ENCODE results near the gene GRID1.

DNA sequence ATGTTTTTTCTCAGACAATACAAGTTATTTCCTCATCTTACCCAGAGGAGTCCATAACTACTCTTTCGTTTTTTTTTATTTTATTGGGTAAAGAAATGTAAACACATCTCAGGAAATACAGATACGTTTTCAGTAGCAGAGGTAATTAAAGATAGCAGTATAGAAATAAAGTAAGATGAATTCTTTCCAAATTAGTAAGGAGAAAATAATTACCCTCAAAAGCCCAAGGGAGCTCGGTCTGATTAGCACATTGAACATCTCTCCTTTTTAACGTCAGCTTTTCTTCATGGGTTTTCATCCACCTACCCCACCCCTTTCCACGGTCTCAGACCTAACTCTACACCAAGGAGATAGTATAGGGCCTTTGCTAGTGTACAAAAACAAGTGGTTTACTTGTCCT, 294.2 kb downstream of the GRID1 start:
- TF ChIP-seq, protein P1, sequence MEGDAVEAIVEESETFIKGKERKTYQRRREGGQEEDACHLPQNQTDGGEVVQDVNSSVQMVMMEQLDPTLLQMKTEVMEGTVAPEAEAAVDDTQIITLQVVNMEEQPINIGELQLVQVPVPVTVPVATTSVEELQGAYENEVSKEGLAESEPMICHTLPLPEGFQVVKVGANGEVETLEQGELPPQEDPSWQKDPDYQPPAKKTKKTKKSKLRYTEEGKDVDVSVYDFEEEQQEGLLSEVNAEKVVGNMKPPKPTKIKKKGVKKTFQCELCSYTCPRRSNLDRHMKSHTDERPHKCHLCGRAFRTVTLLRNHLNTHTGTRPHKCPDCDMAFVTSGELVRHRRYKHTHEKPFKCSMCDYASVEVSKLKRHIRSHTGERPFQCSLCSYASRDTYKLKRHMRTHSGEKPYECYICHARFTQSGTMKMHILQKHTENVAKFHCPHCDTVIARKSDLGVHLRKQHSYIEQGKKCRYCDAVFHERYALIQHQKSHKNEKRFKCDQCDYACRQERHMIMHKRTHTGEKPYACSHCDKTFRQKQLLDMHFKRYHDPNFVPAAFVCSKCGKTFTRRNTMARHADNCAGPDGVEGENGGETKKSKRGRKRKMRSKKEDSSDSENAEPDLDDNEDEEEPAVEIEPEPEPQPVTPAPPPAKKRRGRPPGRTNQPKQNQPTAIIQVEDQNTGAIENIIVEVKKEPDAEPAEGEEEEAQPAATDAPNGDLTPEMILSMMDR (conservative IDR thresholded peaks at IDR 0.05; ENCODE audit: low read depth, low read length): no peak
- TF ChIP-seq EZH2 (IDR thresholded peaks at IDR 0.05; ENCODE audit: low read length, unreplicated experiment) (no peak), EZH2phosphoT487 (IDR thresholded peaks at IDR 0.05; ENCODE audit: borderline replicate concordance, low read length) (no peak)

Measured in PC-3 (cell line).